ENCODE results near the gene ZC3H10.

GRCh38 chr12:56130876-56131275 lies 12.8 kb downstream of the ZC3H10 start:
- TF ChIP-seq POLR2A (IDR thresholded peaks at IDR 0.05; ENCODE audit: low read depth, low read length) (no peak), POLR2AphosphoS5 (IDR thresholded peaks at IDR 0.05; ENCODE audit: low read depth, low read length) (no peak)
